HepG2 (cell line): ENCODE data around the gene ATN1. TPM values are rescaled to one million over a fixed set of nuclear protein-coding genes. Genes with fewer than 3 reads are reported as not detected.

Experiments
- ETV5 ChIP-seq: IDR thresholded peaks from 2 replicates; pipeline ENCODE4 v1.6.1; 2018; ENCODE audit warnings: missing biosample characterization, missing genetic modification reagents, inconsistent platforms, borderline replicate concordance
- FOXK2 ChIP-seq: fragments of 450-650 bp; IDR thresholded peaks from 2 replicates; pipeline ENCODE4 v1.6.1; 2016
- ISX ChIP-seq: sonication (generic); formaldehyde crosslinking; conservative IDR thresholded peaks from 2 replicates; pipeline ENCODE4 v1.5.0; 2020; ENCODE audit warnings: missing genetic modification reagents
- KLF16 ChIP-seq, 2 experiments: sonication (generic) in 1 of 2; formaldehyde crosslinking in 1 of 2; IDR thresholded peaks; 2 replicates each; pipeline versions ENCODE4 v1.6.1 to v1.8.0; 2016 to 2023; ENCODE audit warnings: missing genetic modification reagents in 2 of 2, missing compliant biosample characterization in 1 of 2
- KMT2B ChIP-seq: IDR thresholded peaks from 2 replicates; pipeline ENCODE4 v1.6.1; 2016; ENCODE audit warnings: missing genetic modification reagents, missing compliant biosample characterization
- NFYB ChIP-seq: sonication (generic); formaldehyde crosslinking; IDR thresholded peaks from 2 replicates; pipeline ENCODE4 v1.4.0; 2020; ENCODE audit warnings: missing genetic modification reagents
- PRDM4 ChIP-seq: sonication (generic); formaldehyde crosslinking; IDR thresholded peaks from 2 replicates; pipeline ENCODE4 v1.9.0; 2021; ENCODE audit warnings: missing genetic modification reagents, borderline replicate concordance
- PRMT3 ChIP-seq: sonication (generic); formaldehyde crosslinking; IDR thresholded peaks from 2 replicates; pipeline ENCODE4 v1.8.1; 2022; ENCODE audit warnings: low read depth, mild to moderate bottlenecking, moderate library complexity, missing genetic modification reagents, borderline replicate concordance
- SUZ12 ChIP-seq: fragments of 150-350 bp; IDR thresholded peaks from 2 replicates; pipeline ENCODE4 v1.6.1; 2014; ENCODE audit warnings: low read depth, low read length
- TMF1 ChIP-seq: sonication (generic); formaldehyde crosslinking; IDR thresholded peaks from 2 replicates; pipeline ENCODE4 v1.8.1; 2022; ENCODE audit warnings: low read depth, missing genetic modification reagents
- ZNF337 ChIP-seq: sonication (generic); formaldehyde crosslinking; IDR thresholded peaks from 2 replicates; pipeline ENCODE4 v1.5.1; 2020; ENCODE audit warnings: missing genetic modification reagents, low read depth, mild to moderate bottlenecking, borderline replicate concordance
- ZNF546 ChIP-seq: sonication (generic); formaldehyde crosslinking; conservative IDR thresholded peaks from 2 replicates; pipeline ENCODE4 v1.8.1; 2023; ENCODE audit warnings: mild to moderate bottlenecking, missing genetic modification reagents
- polyA plus RNA-seq, 8 experiments: library from polyadenylated mRNA; depleted of rRNA in 3 of 8; stranded (reverse) in 7 of 8; unstranded in 1 of 8; fragments of >200 nt; fragmentation: Illumina TruSeq in 4 of 8; extraction: Trizol in 4 of 8; gene quantifications; 2 replicates each; pipeline versions ENCODE4 v1.2.1 to v1.2.3, GENCODE V29; 2011 to 2016; ENCODE audit warnings: low read depth in 4 of 8, missing spikeins in 1 of 8, mixed read lengths in 1 of 8; ENCODE audit not compliant: insufficient read depth in 1 of 8
- total RNA-seq, 5 experiments: library from RNA; depleted of rRNA; stranded (reverse); fragments of >200 nt; fragmentation: Illumina TruSeq; extraction: Trizol; gene quantifications; 2 replicates each; pipeline ENCODE4 v1.2.3, GENCODE V29; 2016; ENCODE audit warnings: low read depth in 1 of 5
- TF ChIP-seq, protein P1 (sequence below), 2 experiments: sonication (generic) in 1 of 2; formaldehyde crosslinking in 1 of 2; IDR thresholded peaks; 2 replicates each; pipeline versions ENCODE4 v1.4.0 to v1.6.1; 2018 to 2020; ENCODE audit warnings: missing genetic modification reagents in 2 of 2, borderline replicate concordance in 1 of 2, low read depth in 1 of 2, mild to moderate bottlenecking in 1 of 2, missing biosample characterization in 1 of 2
- TF ChIP-seq, protein P2 (sequence below): sonication (generic); formaldehyde crosslinking; IDR thresholded peaks from 2 replicates; pipeline ENCODE4 v1.4.0; 2020; ENCODE audit warnings: missing genetic modification reagents
- TF ChIP-seq, protein P3 (sequence below): sonication (generic); formaldehyde crosslinking; IDR thresholded peaks from 2 replicates; pipeline ENCODE4 v1.4.0; 2020; ENCODE audit warnings: mild to moderate bottlenecking, missing genetic modification reagents

ATN1 gene
- total and polyA plus RNA-seq, 2 of the 13 experiments (the other 11 are each of a cell fraction or from before 2014, with no cell fraction given) = 2.1 to 8.6 TPM

DNA sequence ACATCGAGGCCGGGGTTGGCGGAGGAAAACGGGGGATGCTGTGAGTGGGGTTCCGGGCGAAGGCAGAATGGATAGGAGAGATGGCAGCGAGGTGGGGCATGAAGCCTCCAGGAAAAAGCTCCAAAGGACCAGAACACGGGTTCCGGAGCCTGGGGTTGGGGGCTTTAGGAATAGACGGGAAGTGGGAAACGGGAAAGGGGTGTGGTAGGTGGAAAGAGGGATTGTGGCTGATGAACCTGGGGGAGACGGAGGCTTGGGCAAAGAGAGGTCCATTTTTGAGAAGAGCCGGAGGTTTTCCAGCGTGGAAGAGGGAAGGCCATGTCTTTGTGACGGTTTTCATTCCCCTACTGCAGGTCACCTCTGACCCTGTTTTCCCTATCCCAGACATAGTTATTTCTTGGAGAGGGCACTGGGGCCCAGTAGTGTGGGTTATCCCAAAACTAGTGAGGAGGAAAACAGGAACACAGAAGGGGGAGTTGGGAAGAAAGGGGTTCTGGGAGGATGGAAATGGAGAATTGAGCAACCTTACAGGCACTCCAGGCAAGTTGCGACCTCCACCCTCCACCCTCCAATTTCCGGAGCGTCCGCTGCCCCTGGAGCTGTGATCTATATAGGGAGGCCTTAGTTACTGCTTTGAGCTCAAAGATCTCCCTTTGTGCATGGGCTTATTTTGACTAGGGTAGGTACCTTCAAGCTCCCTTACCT, 1.1 kb downstream of the ATN1 start (continued):
- TF ChIP-seq KMT2B (CRISPR knock-in tag) = 0 out of 2 replicates have a peak, but pooled peaks have one; percentile 29
- no peak for TF ChIP-seq ISX
- TF ChIP-seq ZNF546 (CRISPR knock-in tag) = no peak
- no peak for TF ChIP-seq TMF1 (CRISPR knock-in tag)
- TF ChIP-seq FOXK2 = no peak
- TF ChIP-seq ZNF337 (CRISPR knock-in tag) = no peak
- TF ChIP-seq, protein P1, sequence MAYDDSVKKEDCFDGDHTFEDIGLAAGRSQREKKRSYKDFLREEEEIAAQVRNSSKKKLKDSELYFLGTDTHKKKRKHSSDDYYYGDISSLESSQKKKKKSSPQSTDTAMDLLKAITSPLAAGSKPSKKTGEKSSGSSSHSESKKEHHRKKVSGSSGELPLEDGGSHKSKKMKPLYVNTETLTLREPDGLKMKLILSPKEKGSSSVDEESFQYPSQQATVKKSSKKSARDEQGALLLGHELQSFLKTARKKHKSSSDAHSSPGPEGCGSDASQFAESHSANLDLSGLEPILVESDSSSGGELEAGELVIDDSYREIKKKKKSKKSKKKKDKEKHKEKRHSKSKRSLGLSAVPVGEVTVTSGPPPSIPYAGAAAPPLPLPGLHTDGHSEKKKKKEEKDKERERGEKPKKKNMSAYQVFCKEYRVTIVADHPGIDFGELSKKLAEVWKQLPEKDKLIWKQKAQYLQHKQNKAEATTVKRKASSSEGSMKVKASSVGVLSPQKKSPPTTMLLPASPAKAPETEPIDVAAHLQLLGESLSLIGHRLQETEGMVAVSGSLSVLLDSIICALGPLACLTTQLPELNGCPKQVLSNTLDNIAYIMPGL (CRISPR knock-in tag; IDR thresholded peaks at IDR 0.05; ENCODE audit: borderline replicate concordance in 1 of 2, low read depth in 1 of 2) = peak; percentile 33 to 46; a peak in 2 of 4 replicates
- no peak for TF ChIP-seq SUZ12
- TF ChIP-seq PRMT3 (CRISPR knock-in tag) = no peak
- TF ChIP-seq, protein P2, sequence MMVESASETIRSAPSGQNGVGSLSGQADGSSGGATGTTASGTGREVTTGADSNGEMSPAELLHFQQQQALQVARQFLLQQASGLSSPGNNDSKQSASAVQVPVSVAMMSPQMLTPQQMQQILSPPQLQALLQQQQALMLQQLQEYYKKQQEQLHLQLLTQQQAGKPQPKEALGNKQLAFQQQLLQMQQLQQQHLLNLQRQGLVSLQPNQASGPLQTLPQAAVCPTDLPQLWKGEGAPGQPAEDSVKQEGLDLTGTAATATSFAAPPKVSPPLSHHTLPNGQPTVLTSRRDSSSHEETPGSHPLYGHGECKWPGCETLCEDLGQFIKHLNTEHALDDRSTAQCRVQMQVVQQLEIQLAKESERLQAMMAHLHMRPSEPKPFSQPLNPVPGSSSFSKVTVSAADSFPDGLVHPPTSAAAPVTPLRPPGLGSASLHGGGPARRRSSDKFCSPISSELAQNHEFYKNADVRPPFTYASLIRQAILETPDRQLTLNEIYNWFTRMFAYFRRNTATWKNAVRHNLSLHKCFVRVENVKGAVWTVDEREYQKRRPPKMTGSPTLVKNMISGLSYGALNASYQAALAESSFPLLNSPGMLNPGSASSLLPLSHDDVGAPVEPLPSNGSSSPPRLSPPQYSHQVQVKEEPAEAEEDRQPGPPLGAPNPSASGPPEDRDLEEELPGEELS (CRISPR knock-in tag) = no peak
- no peak for TF ChIP-seq PRDM4 (CRISPR knock-in tag)
- TF ChIP-seq, protein P3, sequence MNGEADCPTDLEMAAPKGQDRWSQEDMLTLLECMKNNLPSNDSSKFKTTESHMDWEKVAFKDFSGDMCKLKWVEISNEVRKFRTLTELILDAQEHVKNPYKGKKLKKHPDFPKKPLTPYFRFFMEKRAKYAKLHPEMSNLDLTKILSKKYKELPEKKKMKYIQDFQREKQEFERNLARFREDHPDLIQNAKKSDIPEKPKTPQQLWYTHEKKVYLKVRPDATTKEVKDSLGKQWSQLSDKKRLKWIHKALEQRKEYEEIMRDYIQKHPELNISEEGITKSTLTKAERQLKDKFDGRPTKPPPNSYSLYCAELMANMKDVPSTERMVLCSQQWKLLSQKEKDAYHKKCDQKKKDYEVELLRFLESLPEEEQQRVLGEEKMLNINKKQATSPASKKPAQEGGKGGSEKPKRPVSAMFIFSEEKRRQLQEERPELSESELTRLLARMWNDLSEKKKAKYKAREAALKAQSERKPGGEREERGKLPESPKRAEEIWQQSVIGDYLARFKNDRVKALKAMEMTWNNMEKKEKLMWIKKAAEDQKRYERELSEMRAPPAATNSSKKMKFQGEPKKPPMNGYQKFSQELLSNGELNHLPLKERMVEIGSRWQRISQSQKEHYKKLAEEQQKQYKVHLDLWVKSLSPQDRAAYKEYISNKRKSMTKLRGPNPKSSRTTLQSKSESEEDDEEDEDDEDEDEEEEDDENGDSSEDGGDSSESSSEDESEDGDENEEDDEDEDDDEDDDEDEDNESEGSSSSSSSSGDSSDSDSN = peak; percentile 29; the same call in 1 of the 2 replicates
- 0 out of 4 replicates have a peak, but pooled peaks of 1 of the 2 experiments have one; percentile 20 for TF ChIP-seq KLF16 (CRISPR knock-in tag; IDR thresholded peaks at IDR 0.05)
- no peak for TF ChIP-seq NFYB (CRISPR knock-in tag)
- TF ChIP-seq ETV5 (CRISPR knock-in tag) = peak; percentile 49; the same call in 1 of the 2 replicates
